ENCODE measurements around the gene DLG2. TPM values are rescaled to one million over a fixed set of nuclear protein-coding genes. Genes with fewer than 3 reads are reported as not detected.
"Not testable (repeated sequence)": the region's sequence is repeated elsewhere in the genome, so short reads cannot be mapped to it uniquely, and the experiment has no call there.

DLG2 gene
- total RNA-seq, 1 donor from 2014 or later = 6.7 TPM

GRCh38 chr11:85277693-85278092 is 349.5 kb downstream of the DLG2 start:
- no peak overlapping the region for H3K4me3 Mint-ChIP-seq
- DNase-seq (ENCODE audit: low spot score in 2 of 2, unreplicated experiment in 2 of 2) = no peak
- no peak overlapping the region for H3K27ac Mint-ChIP-seq
- peaks cover 10% of the 10 kb centered on the region for H3K9me3 Mint-ChIP-seq
- peaks cover 4% of the 10 kb centered on the region for H3K4me1 Mint-ChIP-seq
- H3K27me3 Mint-ChIP-seq (ENCODE audit: low read depth) = no peaks in the 10 kb centered on the region
- no peak for TF ChIP-seq CTCF (IDR thresholded peaks at IDR 0.05; ENCODE audit: unreplicated experiment)
- peaks cover under 1% of the 10 kb centered on the region for H3K36me3 Mint-ChIP-seq

GRCh38 chr11:85276332-85276731 is 350.8 kb downstream of the DLG2 start:
- Mint-ChIP-seq H3K4me1 (peaks cover 4% of the 10 kb centered on the region), H3K36me3 (peaks cover 2% of the 10 kb centered on the region), H3K27me3 (ENCODE audit: low read depth) (no peaks in the 10 kb centered on the region), H3K9me3 (peaks cover 21% of the 10 kb centered on the region), H3K27ac (no peak overlapping the region), H3K4me3 (no peak overlapping the region)
- no peak for TF ChIP-seq CTCF (IDR thresholded peaks at IDR 0.05; ENCODE audit: unreplicated experiment)
- no peak for DNase-seq (ENCODE audit: low spot score in 2 of 2, unreplicated experiment in 2 of 2)

GRCh38 chr11:85270315-85270714 is 356.8 kb downstream of the DLG2 start:
- not testable (repeated sequence) for H3K27ac Mint-ChIP-seq; H3K4me3 Mint-ChIP-seq; H3K4me1 Mint-ChIP-seq; DNase-seq (ENCODE audit: low spot score in 2 of 2, unreplicated experiment in 2 of 2); H3K27me3 Mint-ChIP-seq (ENCODE audit: low read depth); H3K36me3 Mint-ChIP-seq
- H3K9me3 Mint-ChIP-seq = peaks cover 25% of the 10 kb centered on the region

GRCh38 chr11:85269109-85269508 is 358.0 kb downstream of the DLG2 start:
- no peak for DNase-seq (ENCODE audit: low spot score in 2 of 2, unreplicated experiment in 2 of 2)
- H3K4me3 Mint-ChIP-seq = no peak overlapping the region
- H3K27me3 Mint-ChIP-seq (ENCODE audit: low read depth) = no peaks in the 10 kb centered on the region
- peaks cover 2% of the 10 kb centered on the region for H3K36me3 Mint-ChIP-seq
- no peak overlapping the region for H3K27ac Mint-ChIP-seq
- peaks cover 7% of the 10 kb centered on the region for H3K4me1 Mint-ChIP-seq
- TF ChIP-seq CTCF (IDR thresholded peaks at IDR 0.05; ENCODE audit: unreplicated experiment) = no peak
- H3K9me3 Mint-ChIP-seq = peaks cover 15% of the 10 kb centered on the region

- H3K4me3 Mint-ChIP-seq = no peak overlapping the region
- H3K27ac Mint-ChIP-seq = no peak overlapping the region
- H3K9me3 Mint-ChIP-seq = peaks cover 4% of the 10 kb centered on the region
- no peak for DNase-seq (ENCODE audit: low spot score in 2 of 2, unreplicated experiment in 2 of 2)
- TF ChIP-seq CTCF (IDR thresholded peaks at IDR 0.05; ENCODE audit: unreplicated experiment) = no peak
- peaks cover 7% of the 10 kb centered on the region for H3K4me1 Mint-ChIP-seq
- H3K27me3 Mint-ChIP-seq (ENCODE audit: low read depth) = no peaks in the 10 kb centered on the region
- no peaks in the 10 kb centered on the region for H3K36me3 Mint-ChIP-seq
Measured at GRCh38 chr11:85266646-85267045, 360.5 kb downstream of the DLG2 start.

- Mint-ChIP-seq H3K4me3 (no peak overlapping the region), H3K27me3 (ENCODE audit: low read depth) (no peaks in the 10 kb centered on the region), H3K36me3 (no peaks in the 10 kb centered on the region), H3K9me3 (no peaks in the 10 kb centered on the region), H3K27ac (no peak overlapping the region), H3K4me1 (no peaks in the 10 kb centered on the region)
- TF ChIP-seq CTCF (IDR thresholded peaks at IDR 0.05; ENCODE audit: unreplicated experiment) = no peak
- no peak for DNase-seq (ENCODE audit: low spot score in 2 of 2, unreplicated experiment in 2 of 2)
Measured at GRCh38 chr11:85263328-85263727, 363.8 kb downstream of the DLG2 start.

Measured in mesothelial cell of epicardium (in vitro differentiated cells).